Measurements from ENCODE around the gene CFAP74.

GRCh38 chr1:1924849-1925248 lies 78.7 kb downstream of the CFAP74 start:
- TF ChIP-seq POLR2H (tag; IDR thresholded peaks at IDR 0.05; ENCODE audit: low read depth), result no peak
- TF ChIP-seq KDM4B (IDR thresholded peaks at IDR 0.05; ENCODE audit: borderline replicate concordance in 2 of 2, low read depth in 1 of 2), result no peak
- TF ChIP-seq POLR2AphosphoS5 (IDR thresholded peaks at IDR 0.05; ENCODE audit: control insufficient read depth, insufficient read depth, low read depth, low read length), result no peak
- TF ChIP-seq ZBTB40 (IDR thresholded peaks at IDR 0.05), result no peak
- no peak for TF ChIP-seq ZBTB40 (CRISPR knock-in tag; IDR thresholded peaks at IDR 0.05)
- no peak for TF ChIP-seq CTCF (IDR thresholded peaks at IDR 0.05 in 2 of 3, conservative IDR thresholded peaks at IDR 0.05 in 1 of 3; ENCODE audit: insufficient read depth in 2 of 3, low read depth in 1 of 3, low read length in 3 of 3)
- TF ChIP-seq REST (IDR thresholded peaks at IDR 0.05; ENCODE audit: borderline replicate concordance), result no peak
- no peak for TF ChIP-seq REST (CRISPR knock-in tag; IDR thresholded peaks at IDR 0.05; ENCODE audit: low read depth)
- no peak for TF ChIP-seq EP300 (IDR thresholded peaks at IDR 0.05; ENCODE audit: low read length)
- no peak for TF ChIP-seq BHLHE40 (IDR thresholded peaks at IDR 0.05; ENCODE audit: low read length)
